A549 (cell line): ENCODE results near the gene IL17D.
A peak's percentile ranks its signal among the peaks of the same experiment; 100 is the strongest.

Experiments
- CBX2 ChIP-seq: fragments of 200-600 bp; sonication (generic); IDR thresholded peaks from 2 replicates; pipeline ENCODE4 v1.6.1; 2016; ENCODE audit warnings: low read depth, mild to moderate bottlenecking, borderline replicate concordance
- CEBPB ChIP-seq, 2 experiments: fragments of >200 bp in 1 of 2; sonication (Bioruptor Twin) in 1 of 2; formaldehyde crosslinking in 1 of 2; IDR thresholded peaks; 2 replicates each; pipeline ENCODE4 v1.6.1; 2012 to 2016
- EP300 ChIP-seq, 2 experiments: fragments of >200 bp; sonication (Bioruptor Twin); formaldehyde crosslinking; IDR thresholded peaks; 2 replicates in 1 of 2; 3 replicates in 1 of 2; pipeline ENCODE4 v1.6.1; 2016 to 2017
- ESRRA ChIP-seq: fragments of 150-350 bp; IDR thresholded peaks from 2 replicates; pipeline ENCODE4 v1.6.1; 2014; ENCODE audit warnings: mild to moderate bottlenecking, low read length, borderline replicate concordance
- KDM5A ChIP-seq: fragments of 200-600 bp; sonication (generic); IDR thresholded peaks from 2 replicates; pipeline ENCODE4 v1.6.1; 2016; ENCODE audit warnings: antibody characterized with exemption, mild to moderate bottlenecking
- MAFK ChIP-seq: fragments of 450-650 bp; IDR thresholded peaks from 2 replicates; pipeline ENCODE4 v1.6.1; 2014; ENCODE audit not compliant: partially characterized antibody
- POLR2A ChIP-seq: IDR thresholded peaks from 2 replicates; pipeline ENCODE4 v1.6.1; 2012; ENCODE audit warnings: mild to moderate bottlenecking, low read length
- RAD21 ChIP-seq, 2 experiments: fragments of >200 bp in 1 of 2; sonication (Bioruptor Twin) in 1 of 2; formaldehyde crosslinking in 1 of 2; IDR thresholded peaks in 1 of 2; conservative IDR thresholded peaks in 1 of 2; 2 replicates in 1 of 2; 3 replicates in 1 of 2; pipeline ENCODE4 v1.6.1; 2012 to 2018; ENCODE audit warnings: inconsistent platforms in 1 of 2
- SMC3 ChIP-seq: fragments of >200 bp; sonication (Bioruptor Twin); formaldehyde crosslinking; IDR thresholded peaks from 3 replicates; pipeline ENCODE4 v1.6.1; 2018; ENCODE audit warnings: inconsistent platforms
- TF ChIP-seq, protein P1 (sequence below): fragments of >200 bp; sonication (Bioruptor Twin); formaldehyde crosslinking; IDR thresholded peaks from 3 replicates; pipeline ENCODE4 v1.5.1; 2016
- TF ChIP-seq, protein P2 (sequence below): fragments of 200-600 bp; sonication (generic); IDR thresholded peaks from 2 replicates; pipeline ENCODE4 v1.6.1; 2016; ENCODE audit warnings: antibody characterized with exemption, mild to moderate bottlenecking, moderate library complexity
- TF ChIP-seq, protein P3 (sequence below): IDR thresholded peaks from 2 replicates; pipeline ENCODE4 v1.6.1; 2012
- TF ChIP-seq, protein P4 (sequence below): fragments of >200 bp; sonication (Bioruptor Twin); formaldehyde crosslinking; IDR thresholded peaks from 3 replicates; pipeline ENCODE4 v1.6.1; 2016

DNA sequence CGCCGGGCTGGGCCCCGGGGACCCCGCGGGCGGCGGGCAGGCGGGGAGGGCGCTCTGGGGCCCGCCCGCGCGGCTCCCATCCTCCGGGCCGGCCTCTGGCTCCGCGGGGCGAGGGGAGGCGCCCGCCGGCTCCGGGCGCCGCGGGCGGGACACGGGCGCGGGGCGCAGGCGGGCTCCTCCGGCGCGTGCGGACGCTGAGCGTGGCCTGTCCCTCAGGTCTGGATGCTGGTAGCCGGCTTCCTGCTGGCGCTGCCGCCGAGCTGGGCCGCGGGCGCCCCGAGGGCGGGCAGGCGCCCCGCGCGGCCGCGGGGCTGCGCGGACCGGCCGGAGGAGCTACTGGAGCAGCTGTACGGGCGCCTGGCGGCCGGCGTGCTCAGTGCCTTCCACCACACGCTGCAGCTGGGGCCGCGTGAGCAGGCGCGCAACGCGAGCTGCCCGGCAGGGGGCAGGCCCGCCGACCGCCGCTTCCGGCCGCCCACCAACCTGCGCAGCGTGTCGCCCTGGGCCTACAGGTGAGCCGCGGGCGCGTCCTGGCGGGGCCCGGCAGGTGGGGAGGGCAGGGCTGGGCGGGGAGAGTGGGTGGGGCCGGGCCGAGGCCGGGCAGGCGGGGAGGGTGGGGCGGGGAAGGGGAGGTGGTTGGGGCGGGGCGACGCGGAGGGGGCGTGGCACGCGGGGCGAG, 420 bp downstream of the IL17D start:
- no peak for TF ChIP-seq ESRRA
- no peak for TF ChIP-seq RAD21 (conservative IDR thresholded peaks at IDR 0.05 in 1 of 2, IDR thresholded peaks at IDR 0.05 in 1 of 2)
- TF ChIP-seq, protein P1, sequence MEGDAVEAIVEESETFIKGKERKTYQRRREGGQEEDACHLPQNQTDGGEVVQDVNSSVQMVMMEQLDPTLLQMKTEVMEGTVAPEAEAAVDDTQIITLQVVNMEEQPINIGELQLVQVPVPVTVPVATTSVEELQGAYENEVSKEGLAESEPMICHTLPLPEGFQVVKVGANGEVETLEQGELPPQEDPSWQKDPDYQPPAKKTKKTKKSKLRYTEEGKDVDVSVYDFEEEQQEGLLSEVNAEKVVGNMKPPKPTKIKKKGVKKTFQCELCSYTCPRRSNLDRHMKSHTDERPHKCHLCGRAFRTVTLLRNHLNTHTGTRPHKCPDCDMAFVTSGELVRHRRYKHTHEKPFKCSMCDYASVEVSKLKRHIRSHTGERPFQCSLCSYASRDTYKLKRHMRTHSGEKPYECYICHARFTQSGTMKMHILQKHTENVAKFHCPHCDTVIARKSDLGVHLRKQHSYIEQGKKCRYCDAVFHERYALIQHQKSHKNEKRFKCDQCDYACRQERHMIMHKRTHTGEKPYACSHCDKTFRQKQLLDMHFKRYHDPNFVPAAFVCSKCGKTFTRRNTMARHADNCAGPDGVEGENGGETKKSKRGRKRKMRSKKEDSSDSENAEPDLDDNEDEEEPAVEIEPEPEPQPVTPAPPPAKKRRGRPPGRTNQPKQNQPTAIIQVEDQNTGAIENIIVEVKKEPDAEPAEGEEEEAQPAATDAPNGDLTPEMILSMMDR: peak; percentile 19; the same call in 2 of the 3 replicates
- TF ChIP-seq, protein P2, sequence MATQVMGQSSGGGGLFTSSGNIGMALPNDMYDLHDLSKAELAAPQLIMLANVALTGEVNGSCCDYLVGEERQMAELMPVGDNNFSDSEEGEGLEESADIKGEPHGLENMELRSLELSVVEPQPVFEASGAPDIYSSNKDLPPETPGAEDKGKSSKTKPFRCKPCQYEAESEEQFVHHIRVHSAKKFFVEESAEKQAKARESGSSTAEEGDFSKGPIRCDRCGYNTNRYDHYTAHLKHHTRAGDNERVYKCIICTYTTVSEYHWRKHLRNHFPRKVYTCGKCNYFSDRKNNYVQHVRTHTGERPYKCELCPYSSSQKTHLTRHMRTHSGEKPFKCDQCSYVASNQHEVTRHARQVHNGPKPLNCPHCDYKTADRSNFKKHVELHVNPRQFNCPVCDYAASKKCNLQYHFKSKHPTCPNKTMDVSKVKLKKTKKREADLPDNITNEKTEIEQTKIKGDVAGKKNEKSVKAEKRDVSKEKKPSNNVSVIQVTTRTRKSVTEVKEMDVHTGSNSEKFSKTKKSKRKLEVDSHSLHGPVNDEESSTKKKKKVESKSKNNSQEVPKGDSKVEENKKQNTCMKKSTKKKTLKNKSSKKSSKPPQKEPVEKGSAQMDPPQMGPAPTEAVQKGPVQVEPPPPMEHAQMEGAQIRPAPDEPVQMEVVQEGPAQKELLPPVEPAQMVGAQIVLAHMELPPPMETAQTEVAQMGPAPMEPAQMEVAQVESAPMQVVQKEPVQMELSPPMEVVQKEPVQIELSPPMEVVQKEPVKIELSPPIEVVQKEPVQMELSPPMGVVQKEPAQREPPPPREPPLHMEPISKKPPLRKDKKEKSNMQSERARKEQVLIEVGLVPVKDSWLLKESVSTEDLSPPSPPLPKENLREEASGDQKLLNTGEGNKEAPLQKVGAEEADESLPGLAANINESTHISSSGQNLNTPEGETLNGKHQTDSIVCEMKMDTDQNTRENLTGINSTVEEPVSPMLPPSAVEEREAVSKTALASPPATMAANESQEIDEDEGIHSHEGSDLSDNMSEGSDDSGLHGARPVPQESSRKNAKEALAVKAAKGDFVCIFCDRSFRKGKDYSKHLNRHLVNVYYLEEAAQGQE: no peak
- no peak for TF ChIP-seq CEBPB (IDR thresholded peaks at IDR 0.05)
- TF ChIP-seq, protein P3, sequence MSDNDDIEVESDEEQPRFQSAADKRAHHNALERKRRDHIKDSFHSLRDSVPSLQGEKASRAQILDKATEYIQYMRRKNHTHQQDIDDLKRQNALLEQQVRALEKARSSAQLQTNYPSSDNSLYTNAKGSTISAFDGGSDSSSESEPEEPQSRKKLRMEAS: no peak
- TF ChIP-seq MAFK: no peak
- TF ChIP-seq POLR2A: 0 out of 2 replicates have a peak, but pooled peaks have one; percentile 17
- TF ChIP-seq CBX2: no peak
- TF ChIP-seq, protein P4, sequence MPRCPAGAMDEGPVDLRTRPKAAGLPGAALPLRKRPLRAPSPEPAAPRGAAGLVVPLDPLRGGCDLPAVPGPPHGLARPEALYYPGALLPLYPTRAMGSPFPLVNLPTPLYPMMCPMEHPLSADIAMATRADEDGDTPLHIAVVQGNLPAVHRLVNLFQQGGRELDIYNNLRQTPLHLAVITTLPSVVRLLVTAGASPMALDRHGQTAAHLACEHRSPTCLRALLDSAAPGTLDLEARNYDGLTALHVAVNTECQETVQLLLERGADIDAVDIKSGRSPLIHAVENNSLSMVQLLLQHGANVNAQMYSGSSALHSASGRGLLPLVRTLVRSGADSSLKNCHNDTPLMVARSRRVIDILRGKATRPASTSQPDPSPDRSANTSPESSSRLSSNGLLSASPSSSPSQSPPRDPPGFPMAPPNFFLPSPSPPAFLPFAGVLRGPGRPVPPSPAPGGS: no peak
- TF ChIP-seq EP300 (IDR thresholded peaks at IDR 0.05): no peak
- no peak for TF ChIP-seq KDM5A
- no peak for TF ChIP-seq SMC3
